CD4-positive, alpha-beta T cell treated with Interferon gamma for 1 hour (primary cell): Measurements from ENCODE around the gene ANK2.
"Not testable (repeated sequence)": the region's sequence is repeated elsewhere in the genome, so short reads cannot be mapped to it uniquely, and the experiment has no call there.

Experiments used
- DNase-seq: peaks from one replicate; pipeline ENCODE4 v3.0.0-alpha.2; 2020

The ANK2 gene

DNA sequence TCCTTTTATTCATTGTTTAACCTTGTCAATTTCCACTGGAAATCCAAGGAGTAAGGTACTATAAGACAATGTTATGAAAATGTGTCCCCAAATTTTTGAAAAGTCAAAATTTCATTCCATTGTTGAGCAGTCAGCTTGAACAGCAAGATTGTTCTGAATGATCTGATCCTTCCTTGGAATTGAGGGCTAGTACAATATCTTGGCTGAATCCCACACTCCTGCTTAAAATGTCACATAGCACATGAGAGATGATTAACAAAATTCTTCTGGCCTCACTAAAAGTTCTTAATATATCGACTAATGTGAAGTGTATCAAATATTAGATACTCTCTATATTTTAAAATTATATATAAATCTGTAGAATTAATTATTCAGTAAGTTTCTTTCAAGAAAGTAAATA lies 104.8 kb downstream of the ANK2 start:
- DNase-seq: no peak

DNA sequence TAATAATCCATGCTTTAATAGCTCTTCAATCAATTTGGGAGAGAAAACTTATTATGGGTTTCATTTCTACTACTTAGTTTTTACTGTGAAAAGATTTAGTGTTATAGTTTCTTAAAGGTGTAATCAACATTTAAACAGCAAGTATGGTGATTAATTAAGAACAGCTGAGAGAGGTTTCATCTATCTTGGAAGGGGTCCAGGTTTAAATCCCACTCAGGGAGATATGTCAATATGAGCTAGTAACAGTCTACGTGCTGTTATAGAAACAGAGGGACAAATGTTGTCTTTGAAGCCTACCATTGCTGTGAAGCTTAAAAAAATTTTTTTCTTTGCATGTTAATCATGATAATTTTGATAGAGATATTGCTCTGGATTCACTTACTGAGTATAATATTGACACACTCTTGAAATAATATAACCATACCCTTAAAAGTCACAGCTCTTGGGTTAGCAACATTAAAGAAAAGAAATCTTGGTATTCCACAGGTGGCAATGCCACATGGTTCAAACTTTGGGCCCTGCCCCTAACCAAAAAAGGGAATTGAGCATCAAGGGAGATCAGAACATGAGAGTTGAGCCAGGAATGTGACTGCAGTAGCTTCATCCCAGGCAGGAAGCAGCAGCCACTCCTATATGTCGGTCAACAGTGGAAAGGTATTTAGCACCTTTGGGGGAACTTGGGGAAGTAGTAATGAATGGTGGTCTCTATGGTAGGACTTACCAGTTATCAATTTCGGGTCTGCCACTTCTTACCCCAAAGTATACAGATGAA lies 107.8 kb downstream of the ANK2 start:
- no peak for DNase-seq

DNA sequence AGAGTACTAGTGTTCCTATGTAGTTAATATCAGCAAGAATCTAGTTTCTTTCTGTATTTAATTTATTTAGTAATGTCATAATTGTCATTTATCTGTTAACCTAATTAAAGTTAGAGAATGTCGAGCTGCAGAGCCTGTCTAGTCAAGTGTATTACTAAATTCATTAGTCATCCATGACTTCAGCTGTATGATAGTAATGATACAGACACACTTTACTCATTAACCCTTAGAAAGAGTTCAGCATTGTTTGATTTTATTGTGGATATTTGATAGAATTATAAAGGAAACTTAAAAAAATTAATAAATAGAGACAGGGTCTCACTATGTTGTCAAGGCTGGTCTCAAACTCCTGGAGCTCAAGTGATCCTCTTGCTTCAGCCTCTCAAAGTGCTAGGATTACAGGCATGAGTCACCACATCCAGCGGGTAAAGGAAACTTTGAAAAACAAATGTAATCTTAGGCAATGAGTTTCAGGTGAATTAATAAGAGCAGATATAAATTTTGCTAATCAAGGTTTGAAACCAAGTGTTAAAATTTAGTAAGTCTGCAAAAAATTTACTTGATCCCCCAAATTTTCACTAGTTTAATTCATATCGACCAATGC lies 110.6 kb downstream of the ANK2 start:
- no peak for DNase-seq

DNA sequence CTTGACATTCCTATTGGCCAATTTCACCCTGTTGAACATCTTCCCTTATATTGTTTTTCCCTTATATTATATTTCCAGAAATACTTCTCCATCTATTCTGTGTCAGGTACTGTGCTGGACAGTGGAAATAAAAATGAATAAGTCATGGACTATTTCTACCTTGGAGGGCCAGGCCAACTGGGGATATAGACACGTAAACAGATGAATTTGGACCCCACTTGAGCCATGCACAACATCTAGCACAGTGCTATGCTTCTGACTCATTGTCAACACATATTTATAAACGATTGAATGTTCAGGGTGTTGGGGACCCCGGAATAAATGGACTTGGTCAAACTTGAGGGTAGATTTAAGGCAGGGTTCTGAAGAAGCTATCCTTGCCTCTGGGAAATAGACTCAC lies 111.1 kb downstream of the ANK2 start:
- no peak for DNase-seq

DNA sequence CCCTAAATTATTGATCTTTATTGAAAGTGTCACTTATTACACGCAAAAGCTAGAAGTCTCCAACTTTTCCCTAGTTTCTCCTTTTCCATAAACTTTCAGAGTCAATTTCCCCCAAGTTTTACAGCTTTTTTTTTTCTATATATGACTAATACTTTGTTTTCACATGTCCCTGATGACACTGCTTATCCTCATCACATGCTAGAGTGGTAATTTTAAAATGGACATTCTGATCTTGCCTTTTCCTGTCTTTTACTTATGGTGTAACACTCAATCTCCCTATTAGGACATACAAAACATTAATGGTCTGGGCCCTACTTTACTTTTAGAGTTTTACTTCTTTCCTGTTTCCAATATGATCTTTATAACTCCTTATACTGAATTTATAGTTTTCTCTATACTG lies 112.6 kb downstream of the ANK2 start:
- no peak for DNase-seq

DNA sequence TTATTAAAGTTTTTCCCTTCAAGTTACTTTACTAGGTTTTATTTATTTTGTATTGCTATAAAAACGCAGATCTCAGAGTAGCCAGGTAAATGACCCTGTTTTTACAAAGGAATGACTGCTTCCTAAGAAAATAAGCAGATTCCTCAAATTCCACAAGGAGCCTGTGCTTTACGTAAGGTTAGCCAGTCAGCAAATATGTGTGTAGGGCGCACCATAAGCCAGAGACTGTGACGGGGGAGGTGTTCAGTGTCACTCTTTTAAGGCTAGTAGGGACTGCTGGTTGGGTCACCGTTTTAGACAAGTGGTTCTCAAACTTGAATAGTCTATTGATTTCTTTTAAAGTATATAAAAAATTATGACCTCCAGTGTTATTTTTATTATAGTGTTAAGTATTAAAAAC lies 119.9 kb downstream of the ANK2 start:
- DNase-seq: no peak

DNA sequence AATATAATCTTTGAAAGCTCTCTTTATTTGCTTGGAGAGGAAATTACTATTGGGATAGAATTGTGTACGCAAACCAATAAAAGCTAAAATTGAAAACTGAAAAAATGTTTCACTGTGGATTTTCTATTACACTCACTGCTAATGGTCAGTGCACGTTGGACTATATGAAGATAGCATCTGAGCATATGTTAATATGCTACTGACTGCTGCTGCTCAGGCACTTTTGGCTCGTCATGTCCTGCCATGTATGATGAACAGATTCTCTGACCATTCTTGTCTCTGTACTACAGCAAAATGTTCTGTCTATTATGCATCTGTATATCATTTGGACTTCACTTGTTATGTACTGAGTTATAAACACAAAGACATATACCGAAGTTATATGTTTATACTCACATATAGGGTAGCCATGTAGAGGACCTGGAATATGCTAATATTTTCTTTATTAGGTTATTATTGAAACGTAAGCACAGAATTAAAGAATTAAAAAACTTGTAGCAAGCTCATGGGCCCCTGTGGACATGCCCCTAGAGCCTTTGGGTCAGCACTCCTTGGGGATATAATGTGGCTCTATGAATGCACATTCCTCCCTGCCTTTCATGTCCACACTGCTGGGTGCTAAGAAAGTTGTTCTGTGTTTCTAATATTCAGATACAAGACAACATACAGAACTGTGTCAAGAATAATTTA lies 120.8 kb downstream of the ANK2 start:
- no peak for DNase-seq

DNA sequence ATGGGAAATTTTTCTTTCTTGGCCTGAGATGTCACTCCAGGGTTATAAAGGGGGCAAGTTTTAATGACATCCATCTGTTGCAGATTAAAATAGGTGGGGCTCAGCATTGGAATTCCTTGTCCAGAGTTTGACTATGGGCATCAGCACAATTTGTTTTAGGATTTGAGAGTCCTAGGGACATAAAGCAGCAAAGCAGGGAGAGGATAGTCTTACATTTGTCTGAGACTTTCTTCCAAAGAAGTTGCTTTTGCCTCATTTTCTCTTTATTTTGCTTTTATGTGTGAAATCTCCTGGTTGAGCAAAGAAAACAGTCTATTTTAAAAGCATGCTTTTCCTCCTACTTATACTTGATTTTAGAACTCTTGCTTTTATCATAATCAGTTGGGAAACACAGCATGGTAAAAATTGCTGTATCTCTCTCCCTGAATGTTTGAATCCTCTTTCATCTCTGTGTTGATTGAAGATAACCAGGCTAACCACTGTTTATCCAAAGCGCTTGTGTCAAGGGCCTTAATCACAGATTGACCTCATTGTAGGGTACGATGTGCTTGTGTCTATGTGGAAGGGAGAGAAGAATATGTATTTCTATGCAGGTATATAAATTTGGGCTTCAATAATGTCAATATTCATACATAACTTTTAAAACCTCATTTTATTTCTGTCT lies 121.5 kb downstream of the ANK2 start:
- no peak for DNase-seq

DNA sequence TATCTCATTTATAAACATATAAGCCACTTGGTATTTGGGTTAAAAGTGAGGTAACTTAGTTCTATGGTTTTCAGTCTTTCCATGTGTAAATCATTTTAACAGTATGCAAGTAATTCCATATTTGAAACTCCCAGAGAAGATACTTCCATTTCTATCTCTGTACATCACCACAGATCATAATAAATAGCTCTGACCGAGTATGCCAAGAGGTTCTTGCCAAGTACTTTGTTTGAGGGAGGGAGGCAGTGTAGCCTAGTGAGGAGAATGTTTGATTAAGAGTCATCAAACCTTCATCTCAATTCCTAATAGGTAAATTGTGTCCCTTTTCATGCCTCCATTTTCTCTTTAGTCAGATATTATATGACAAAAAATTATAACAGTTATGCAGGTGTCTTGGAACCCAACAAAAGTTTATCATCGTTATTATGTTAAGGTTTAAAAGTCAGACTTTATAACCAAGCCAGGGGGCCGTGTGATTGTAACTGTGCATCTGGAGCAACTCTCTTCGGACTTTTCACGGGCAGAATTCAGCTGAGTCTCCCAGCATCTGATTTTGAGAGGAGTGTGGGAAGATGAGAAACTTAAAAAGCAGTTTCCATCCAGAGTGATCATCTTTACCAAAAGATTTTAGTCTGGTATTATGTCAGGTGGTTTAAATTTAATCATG lies 123.8 kb downstream of the ANK2 start:
- no peak for DNase-seq

DNA sequence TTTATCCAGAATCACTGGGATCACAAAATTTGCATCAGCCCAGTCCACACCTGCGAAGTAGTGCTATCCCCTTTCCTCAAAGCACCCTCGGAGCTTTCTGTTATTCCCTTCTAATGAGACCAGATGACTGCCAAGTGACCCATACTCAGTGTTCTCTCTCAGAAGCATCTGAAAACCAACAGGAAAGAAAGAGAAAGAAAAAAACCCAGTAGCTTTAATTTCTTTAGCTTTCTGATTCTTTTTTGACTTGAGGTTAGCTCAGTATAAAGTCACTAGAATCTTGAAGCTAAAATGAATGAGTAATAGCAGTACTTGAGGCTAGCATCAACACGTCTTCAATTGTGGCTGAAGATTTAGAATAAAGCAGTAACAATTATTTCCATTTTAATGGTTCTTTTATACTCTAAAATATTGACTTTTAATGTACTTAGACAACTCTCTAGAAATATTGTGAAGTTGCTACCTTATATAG lies 124.4 kb downstream of the ANK2 start:
- no peak for DNase-seq

DNA sequence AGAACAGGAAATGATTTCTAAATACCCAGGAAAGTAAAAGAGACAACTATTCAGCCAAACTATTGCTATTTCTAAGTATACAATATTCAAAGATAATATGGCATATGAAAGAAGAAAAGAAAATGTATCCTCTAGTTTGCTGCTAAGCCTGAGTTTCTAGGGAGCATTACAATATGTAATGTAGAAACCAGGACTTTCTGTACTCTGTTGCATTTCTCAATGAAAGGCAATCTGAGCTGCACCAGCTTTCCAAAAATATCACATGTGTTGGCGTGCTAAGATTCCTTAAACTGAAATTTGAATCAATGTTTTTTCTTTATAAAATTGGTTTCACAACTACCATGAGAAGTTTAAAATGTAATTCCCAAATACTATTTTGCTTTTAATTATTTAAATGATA lies 129.6 kb downstream of the ANK2 start:
- no peak for DNase-seq

DNA sequence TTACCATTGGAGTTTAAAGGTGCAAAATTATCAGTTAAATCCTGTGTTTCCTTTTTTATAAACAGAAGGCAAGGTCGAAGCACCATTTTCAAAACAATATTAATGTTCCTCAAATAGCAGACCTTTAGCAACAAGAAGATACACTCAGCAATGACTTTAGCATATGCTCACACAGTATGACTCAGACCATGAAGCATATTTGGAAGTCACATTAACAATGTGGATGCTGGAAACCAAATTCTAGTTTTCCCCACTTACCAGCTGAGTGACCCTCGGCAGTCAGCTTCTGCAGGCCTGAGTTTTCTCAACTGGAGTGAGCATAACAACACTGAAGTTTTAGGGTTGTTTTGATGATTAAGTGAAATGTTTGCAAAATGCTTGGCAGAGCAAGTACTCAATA lies 130.5 kb downstream of the ANK2 start:
- no peak for DNase-seq

DNA sequence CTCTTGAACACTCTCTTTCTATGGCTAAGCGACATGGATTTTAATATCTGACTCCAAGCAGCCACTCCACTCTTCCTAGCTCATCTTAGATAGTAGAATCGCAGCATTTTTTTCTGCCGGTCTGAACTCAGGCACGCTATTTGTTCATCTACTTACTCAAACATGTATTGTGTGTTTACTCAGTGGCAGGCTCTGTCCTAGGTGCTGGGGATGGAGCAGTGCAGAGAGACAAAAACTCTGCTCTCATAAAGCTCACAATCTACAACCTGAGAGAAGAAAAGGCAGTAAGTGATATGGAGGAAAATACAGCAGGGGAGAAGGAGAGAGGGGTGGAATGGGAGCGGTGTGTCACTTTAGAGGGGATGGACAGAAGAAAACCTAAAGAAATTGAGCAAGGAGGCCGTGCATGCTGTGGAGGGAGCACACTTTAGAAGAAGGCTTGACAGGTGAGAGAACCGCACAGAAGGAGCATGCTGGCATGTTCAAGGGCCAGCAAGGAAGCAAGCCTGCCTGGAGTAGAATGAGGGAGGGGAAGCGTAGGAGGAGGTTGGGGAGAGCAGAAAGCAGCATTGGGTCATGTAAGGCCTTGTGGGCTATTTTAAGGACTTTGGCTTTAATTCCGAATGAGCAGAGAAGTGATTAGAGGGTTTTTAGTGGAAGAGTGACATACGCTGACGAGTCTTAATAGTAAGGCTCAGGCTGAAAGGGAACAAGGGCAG lies 132.0 kb downstream of the ANK2 start:
- DNase-seq: no peak

DNA sequence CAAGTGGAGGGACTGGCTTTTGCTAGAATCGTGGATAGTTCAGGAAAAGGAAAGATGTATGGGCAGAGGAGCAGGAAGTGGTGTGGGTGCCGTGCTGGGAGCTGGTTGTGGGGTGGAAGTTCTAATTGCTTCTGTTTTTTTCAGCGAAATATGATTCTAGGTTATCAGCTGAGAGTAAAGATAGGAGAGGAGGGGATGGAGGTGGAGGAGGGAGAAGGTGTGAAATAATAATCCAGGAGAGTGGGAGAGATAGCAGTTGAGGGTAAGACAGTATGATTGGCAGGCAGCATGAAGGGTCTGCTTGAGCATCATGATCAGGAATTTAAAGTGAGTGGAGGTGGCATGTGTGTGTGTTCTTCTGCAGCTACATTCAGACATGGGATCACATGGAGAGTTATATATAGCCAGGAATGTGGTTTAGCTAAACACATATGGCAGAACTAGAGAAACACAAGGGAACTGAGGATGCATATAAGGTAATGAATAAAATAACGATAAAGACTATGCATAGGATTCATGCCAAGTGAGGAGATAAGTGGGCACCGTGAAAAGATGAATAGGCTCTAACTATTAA lies 133.7 kb downstream of the ANK2 start:
- DNase-seq: no peak

DNA sequence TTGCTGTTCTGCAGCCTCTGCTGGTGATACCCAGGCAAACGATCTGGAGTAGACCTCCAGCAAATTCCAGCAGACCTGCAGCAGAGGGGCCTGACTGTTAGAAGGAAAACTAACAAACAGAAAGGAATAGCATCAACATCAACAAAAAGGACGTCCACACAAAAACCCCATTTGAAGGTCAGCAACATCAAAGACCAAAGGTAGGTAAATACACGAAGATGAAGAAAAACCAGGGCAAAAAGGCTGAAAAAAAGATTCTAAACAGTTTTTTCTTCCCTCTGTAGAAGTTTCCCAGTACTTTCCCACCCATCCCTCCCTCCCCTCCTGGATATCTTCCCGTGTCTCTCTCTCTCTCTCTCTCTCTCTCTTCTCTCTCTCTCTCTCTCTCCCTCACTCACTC lies 136.8 kb downstream of the ANK2 start:
- DNase-seq: not testable (repeated sequence)

DNA sequence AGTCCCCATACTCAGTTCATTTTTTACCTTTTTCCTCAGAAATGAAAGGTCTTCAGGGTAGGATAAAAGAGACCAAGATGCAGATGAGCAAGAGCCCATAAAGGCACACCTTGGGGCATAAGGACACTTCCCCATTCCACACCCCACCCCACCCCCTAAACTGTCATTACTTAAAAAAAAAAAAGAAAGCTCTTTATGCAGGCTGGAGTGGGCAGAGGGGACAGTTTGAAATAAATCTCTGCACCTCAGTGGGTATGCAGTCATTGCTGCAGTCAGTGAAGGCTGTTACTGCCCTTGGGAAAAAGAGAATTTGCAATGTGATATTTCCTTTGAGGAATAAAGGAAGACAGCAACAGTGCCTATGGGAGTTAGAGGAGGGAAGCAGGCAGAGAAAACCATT lies 137.5 kb downstream of the ANK2 start:
- no peak for DNase-seq

DNA sequence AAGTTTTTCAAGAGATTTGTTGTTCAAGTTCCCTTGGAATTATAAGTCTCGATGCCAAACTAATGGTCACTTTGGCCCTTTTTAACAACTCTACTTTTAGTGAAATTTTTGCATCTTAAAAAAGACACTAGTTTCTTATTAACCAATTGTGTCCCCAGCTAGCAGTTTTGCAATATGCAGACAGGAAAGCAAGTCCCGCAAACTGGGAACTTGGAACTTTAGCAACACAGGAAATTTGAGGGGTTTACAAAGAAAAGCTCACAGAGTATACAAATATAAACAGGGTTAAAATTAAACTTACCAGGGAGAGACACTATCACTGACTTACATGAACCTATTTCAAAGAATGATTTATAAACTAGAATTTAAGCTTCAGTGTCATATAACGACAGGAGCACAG lies 137.9 kb downstream of the ANK2 start:
- DNase-seq: no peak

DNA sequence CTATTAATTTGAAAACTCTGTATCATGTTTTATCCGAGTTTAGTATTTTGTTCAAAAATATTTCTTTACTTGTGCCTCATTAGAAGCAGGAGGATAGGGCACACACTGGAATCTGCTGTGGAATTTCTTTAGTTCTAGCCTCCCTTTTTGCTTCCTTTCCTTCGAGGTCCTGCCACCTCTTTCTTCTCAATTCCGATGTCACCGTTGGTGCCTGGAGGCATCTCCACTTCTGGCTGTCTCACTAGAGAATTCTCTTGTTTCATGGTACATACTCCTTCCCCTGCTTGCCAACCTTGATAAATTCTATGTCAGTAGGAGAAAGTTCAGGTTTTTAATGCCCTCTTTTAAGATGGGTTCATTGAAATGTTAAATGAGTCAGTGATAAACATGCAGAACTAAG lies 140.1 kb downstream of the ANK2 start:
- DNase-seq: no peak

DNA sequence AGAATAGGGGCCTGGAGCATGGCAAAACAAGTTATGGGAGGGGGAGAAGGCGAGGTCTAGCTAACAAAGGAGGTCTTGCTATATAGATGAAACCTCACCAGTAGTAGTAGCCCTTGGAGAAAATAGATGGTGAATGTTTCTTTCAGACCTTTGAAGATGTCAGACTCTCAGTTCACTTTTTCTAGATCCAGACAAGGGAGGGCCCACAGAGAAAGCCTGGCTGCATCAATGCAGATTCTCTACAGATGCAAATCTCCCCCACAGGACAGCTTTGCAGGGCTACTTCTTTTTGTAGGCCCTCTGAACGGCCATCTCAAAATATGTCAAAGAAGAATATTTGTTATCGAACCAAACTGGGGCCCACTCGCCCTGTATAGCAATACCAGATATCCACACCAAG lies 159.7 kb downstream of the ANK2 start:
- no peak for DNase-seq

DNA sequence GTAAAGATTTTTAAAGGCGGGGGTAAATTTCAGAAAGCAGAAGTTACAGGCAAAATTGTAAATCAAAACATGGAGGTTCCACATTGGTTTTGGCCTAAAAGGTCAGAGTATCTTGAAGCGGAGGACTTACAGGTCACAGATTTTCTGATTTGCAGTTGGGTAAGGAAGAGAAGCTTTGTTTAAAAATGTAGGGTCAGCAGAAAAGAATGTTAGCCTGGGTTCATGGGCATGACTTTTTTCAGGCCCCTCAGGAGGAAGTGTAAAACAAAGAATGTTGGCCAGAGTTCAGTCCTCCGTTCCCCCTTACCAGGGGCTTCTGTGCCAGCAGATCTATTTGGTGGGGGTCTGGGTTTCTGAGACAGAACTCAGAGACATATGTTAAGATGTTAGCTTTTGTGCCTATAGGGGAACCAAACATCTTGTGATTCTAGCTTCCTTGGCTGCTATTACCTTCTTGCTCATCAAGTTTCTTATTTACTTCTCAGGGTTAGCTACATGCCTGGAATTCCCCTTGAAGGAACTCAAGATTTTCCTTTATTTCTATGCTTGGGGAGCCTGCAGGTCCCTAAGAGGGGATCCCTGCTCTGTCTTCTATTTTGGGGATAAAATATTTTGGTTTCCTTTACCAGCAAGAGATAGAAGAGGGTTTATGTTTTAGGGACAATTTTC lies 160.3 kb downstream of the ANK2 start:
- DNase-seq: no peak

DNA sequence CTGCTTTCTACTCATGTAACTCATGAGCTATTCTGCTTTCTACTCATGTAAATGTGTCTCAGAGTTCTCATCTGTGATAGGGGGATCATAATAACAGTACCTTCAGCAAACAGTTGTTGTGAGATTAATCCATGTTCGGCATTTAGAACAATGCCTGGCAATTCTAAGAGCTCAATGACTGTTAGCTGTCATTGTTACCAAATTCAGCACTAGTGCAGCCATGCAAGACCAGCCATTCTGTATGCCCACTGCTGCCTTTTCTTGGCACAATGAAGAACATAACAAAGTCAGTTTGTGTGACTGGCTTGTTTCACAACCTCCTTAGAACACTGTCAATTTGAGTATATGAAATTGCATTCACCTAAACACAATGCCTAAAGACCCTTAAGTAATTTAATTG lies 163.2 kb downstream of the ANK2 start:
- DNase-seq: no peak

DNA sequence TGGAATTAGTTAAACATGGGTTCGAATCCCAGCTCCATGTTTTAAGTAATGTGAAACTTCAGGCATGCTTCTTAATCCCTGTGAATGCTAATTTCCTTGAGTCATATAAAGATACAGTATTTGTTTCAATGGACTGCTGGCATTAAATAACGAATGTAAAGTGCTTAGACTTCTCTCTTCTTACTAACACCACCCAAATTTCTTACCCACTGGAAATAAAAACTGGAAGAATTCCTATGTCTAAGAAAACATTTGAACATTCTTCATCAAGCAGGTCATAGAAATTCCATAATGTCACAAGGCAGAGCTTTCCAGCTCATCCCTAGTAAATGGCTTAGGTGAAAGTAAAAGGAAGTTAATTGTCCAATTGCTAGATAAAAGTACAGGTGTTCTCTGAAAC lies 172.5 kb downstream of the ANK2 start:
- no peak for DNase-seq
